DOHH2 (cell line): ENCODE results near the gene TAGLN2.

Experiments
- H3F3A ChIP-seq: fragments of 200-600 bp; sonication (generic), shearing (Covaris generic); 2 replicates; pipeline ENCODE4 v1.6.0; 2016; ENCODE audit warnings: antibody characterized with exemption, mild to moderate bottlenecking; ENCODE audit not compliant: control insufficient read depth, insufficient read depth
- H3K27ac ChIP-seq: fragments of 200-600 bp; sonication (generic); 2 replicates; pipeline ENCODE4 v1.5.1; 2014; ENCODE audit warnings: low read depth, mild to moderate bottlenecking, low read length, moderate library complexity
- H3K27me3 ChIP-seq: fragments of 200-600 bp; sonication (generic); 2 replicates; pipeline ENCODE4 v1.6.1; 2014; ENCODE audit warnings: mild to moderate bottlenecking, low read length, mixed read lengths; ENCODE audit not compliant: control insufficient read depth
- H3K36me3 ChIP-seq: fragments of 200-600 bp; sonication (generic); 2 replicates; pipeline ENCODE4 v1.6.1; 2014; ENCODE audit warnings: mild to moderate bottlenecking, low read length, moderate library complexity, mixed read lengths; ENCODE audit not compliant: control insufficient read depth
- H3K4me1 ChIP-seq: fragments of 200-600 bp; sonication (generic); 2 replicates; pipeline ENCODE4 v1.6.1; 2014; ENCODE audit warnings: mild to moderate bottlenecking, low read length, mixed read lengths; ENCODE audit not compliant: control insufficient read depth
- H3K4me2 ChIP-seq: fragments of 200-600 bp; sonication (generic); 2 replicates; pipeline ENCODE4 v1.6.0; 2014; ENCODE audit warnings: mild to moderate bottlenecking, low read length, moderate library complexity
- H3K4me3 ChIP-seq: fragments of 200-600 bp; sonication (generic); 2 replicates; pipeline ENCODE4 v1.5.1; 2014; ENCODE audit warnings: mild to moderate bottlenecking, low read length, mixed read lengths
- H3K79me2 ChIP-seq: fragments of 200-600 bp; sonication (generic); 2 replicates; pipeline ENCODE4 v1.6.1; 2014; ENCODE audit warnings: mild to moderate bottlenecking, low read length, mixed read lengths; ENCODE audit not compliant: control insufficient read depth
- H3K9me2 ChIP-seq: fragments of 200-600 bp; sonication (generic); replicated peaks from 2 replicates; pipeline ENCODE4 v1.6.1; 2014; ENCODE audit warnings: mild to moderate bottlenecking, low read length, mixed read lengths; ENCODE audit not compliant: control insufficient read depth
- H3K9me3 ChIP-seq: fragments of 200-600 bp; sonication (generic); 2 replicates; pipeline ENCODE4 v1.6.1; 2014; ENCODE audit warnings: antibody characterized with exemption, low read length, mixed read lengths; ENCODE audit not compliant: control insufficient read depth, insufficient read depth
- H4K20me1 ChIP-seq: fragments of 200-600 bp; sonication (generic); 2 replicates; pipeline ENCODE4 v1.6.0; 2014; ENCODE audit warnings: low read depth, mild to moderate bottlenecking, antibody characterized with exemption, low read length, moderate library complexity; ENCODE audit not compliant: control insufficient read depth, insufficient read depth
- EZH2phosphoT487 ChIP-seq: fragments of 200-600 bp; sonication (generic); IDR thresholded peaks from 2 replicates; pipeline ENCODE4 v1.6.1; 2017; ENCODE audit warnings: borderline replicate concordance, mild to moderate bottlenecking, antibody characterized with exemption, low read length, moderate library complexity, mixed read lengths
- TF ChIP-seq, protein P1 (sequence below): fragments of 200-600 bp; sonication (generic); IDR thresholded peaks from one replicate; pipeline ENCODE4 v1.5.1; 2014; ENCODE audit warnings: antibody characterized with exemption, mild to moderate bottlenecking, low read depth, low read length; ENCODE audit not compliant: poor library complexity, severe bottlenecking

Gene TAGLN2

DNA sequence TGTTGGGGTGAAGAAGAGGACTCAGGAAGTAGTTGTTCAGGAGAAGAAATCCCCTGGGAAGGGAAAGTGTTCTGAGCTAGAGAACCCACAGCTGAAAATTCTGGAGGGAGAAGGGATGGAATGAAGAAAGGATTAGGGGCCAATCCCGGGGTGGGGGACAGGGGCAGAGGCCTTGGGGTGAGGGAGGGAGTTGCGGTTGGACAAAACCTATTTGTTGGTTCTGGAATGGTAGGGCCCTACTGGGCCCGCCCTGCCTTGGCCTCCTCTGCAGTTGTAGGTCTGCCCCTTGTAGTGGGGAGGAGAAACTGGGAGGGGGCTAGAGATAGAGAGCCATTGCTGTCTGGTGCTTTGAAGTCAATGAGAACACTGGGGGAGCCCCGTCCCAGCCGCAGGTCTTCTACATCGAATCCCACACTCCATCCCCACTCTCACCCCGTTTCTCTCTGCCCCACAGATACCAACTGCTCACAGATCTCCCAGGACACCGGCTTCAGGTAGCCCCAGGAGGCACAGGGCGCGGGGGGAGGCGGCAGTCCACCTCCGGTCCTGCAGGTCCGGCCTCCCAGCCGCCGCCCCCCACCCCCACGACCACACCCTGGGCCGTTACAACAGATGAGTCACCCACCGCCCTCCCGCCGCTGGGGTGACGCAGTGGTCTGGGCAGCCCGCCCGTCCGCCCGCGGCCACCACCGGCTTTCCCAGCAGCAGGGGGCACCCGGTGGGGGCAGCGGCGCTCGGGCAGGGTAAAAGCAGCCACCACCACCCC lies 1.1 kb downstream of the TAGLN2 start:
- no peaks in the 10 kb centered on the region for H3K9me2 ChIP-seq
- peaks cover 42% of the 10 kb centered on the region for H3K4me1 ChIP-seq
- H3K9me3 ChIP-seq, result no peaks in the 10 kb centered on the region
- H4K20me1 ChIP-seq, result peaks cover 25% of the 10 kb centered on the region
- H3K4me3 ChIP-seq, result peak overlapping the region; percentile 99
- TF ChIP-seq EZH2phosphoT487, result no peak
- TF ChIP-seq, protein P1, sequence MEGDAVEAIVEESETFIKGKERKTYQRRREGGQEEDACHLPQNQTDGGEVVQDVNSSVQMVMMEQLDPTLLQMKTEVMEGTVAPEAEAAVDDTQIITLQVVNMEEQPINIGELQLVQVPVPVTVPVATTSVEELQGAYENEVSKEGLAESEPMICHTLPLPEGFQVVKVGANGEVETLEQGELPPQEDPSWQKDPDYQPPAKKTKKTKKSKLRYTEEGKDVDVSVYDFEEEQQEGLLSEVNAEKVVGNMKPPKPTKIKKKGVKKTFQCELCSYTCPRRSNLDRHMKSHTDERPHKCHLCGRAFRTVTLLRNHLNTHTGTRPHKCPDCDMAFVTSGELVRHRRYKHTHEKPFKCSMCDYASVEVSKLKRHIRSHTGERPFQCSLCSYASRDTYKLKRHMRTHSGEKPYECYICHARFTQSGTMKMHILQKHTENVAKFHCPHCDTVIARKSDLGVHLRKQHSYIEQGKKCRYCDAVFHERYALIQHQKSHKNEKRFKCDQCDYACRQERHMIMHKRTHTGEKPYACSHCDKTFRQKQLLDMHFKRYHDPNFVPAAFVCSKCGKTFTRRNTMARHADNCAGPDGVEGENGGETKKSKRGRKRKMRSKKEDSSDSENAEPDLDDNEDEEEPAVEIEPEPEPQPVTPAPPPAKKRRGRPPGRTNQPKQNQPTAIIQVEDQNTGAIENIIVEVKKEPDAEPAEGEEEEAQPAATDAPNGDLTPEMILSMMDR, result no peak
- peaks cover 68% of the 10 kb centered on the region for H3K79me2 ChIP-seq
- peak overlapping the region; percentile 76 for H3K27ac ChIP-seq
- H3K4me2 ChIP-seq, result peak overlapping the region; percentile 90
- H3K36me3 ChIP-seq, result peaks cover 57% of the 10 kb centered on the region
- no peaks in the 10 kb centered on the region for H3K27me3 ChIP-seq
- H3F3A ChIP-seq, result no peaks in the 10 kb centered on the region; the same call in 1 of the 2 replicates

DNA sequence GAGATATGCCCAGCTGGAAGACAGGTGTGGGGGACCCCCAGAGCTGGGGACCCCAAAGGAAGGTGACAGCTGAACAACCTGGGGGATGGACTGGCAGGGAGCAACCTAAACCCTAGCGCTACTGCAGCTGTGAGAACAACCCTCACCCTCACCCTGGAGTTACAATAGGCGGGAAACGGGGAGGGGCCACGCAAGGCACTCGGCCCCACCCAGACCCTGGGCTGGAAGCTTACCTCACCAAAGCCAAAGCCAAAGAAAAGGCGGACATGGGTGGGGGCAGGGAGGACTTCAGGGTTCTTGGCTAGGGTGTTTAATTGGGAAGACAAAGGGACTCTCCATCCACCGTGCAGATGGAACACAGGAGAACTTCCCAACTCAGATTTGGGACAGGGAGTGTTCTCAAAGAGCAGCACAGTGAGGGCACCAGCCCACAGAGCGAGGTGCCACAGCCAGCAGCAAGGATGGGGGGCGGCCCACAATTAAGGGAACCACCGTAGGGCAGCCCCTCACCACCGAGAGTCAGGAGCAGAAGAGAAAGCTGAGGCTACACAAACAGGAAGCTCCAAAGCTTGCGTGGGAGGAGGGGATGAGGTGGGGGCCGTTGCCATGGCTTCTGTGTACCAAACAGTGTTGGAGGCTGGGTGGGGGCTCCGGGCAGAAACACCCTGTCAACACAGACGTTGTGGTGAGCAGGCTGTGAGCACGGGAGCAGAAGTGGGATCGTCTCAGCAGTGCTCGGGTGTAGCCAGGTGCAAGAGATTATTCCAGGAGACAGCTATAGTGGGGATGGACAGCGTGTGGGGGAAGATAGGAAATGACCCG lies 1.9 kb downstream of the TAGLN2 start:
- Histone ChIP-seq H3K4me1 (peaks cover 42% of the 10 kb centered on the region), H3K9me3 (no peaks in the 10 kb centered on the region), H3K9me2 (no peaks in the 10 kb centered on the region), H3K27ac (peak overlapping the region; percentile 76), H4K20me1 (peaks cover 25% of the 10 kb centered on the region), H3K4me3 (peak overlapping the region; percentile 99), H3K4me2 (peak overlapping the region; percentile 90), H3F3A (no peaks in the 10 kb centered on the region; the same call in 1 of the 2 replicates), H3K27me3 (no peaks in the 10 kb centered on the region), H3K36me3 (peaks cover 65% of the 10 kb centered on the region), H3K79me2 (peaks cover 68% of the 10 kb centered on the region)
- TF ChIP-seq, protein P1, result no peak
- TF ChIP-seq EZH2phosphoT487, result no peak

DNA sequence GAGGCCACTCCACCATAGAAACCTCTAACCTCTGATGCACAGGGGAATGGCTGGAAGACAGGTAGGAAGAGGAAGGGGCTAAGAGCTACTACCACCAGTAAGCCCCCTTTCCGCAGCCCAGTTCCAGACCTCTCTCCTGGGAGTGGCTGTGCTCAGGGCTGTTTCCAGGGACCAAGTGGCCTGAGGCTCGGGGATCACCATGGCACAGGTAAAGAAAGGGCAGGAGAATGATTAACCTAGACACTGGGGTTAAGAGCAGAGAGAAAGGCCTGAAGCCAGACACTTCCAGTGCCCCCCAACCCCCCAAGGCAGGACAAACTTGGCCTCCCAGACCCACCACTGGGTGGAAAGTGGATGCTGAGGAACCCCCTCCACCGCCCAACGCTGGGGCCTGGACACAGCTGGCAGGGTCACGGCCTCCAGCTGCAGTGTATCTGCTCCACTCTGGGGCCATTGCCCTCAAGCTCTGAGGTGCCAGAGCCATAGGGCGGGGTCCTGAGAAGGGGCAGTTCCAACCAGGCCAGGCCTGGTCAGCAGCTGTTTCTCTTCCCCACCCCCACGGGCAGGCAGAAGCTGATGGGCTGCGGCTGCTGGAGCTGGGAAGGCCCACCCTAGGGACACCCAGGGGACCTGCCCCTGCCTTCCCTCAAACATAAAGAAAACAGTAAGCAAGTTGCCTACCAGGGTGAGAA lies 2.6 kb downstream of the TAGLN2 start:
- H3K4me3 ChIP-seq, result peak overlapping the region; percentile 99
- peaks cover 25% of the 10 kb centered on the region for H4K20me1 ChIP-seq
- no peaks in the 10 kb centered on the region for H3K9me3 ChIP-seq
- H3F3A ChIP-seq, result no peaks in the 10 kb centered on the region; the same call in 1 of the 2 replicates
- no peaks in the 10 kb centered on the region for H3K9me2 ChIP-seq
- no peaks in the 10 kb centered on the region for H3K27me3 ChIP-seq
- peaks cover 42% of the 10 kb centered on the region for H3K4me1 ChIP-seq
- peaks cover 73% of the 10 kb centered on the region for H3K36me3 ChIP-seq
- H3K4me2 ChIP-seq, result peak overlapping the region; percentile 90
- peaks cover 68% of the 10 kb centered on the region for H3K79me2 ChIP-seq
- TF ChIP-seq EZH2phosphoT487, result no peak
- TF ChIP-seq, protein P1, result no peak
- H3K27ac ChIP-seq, result peak overlapping the region; percentile 76
